HT-29 (cell line): ENCODE results near the gene ANO8. TPM values are rescaled to one million over a fixed set of nuclear protein-coding genes. Genes with fewer than 3 reads are reported as not detected.
"Not testable (repeated sequence)": the region's sequence is repeated elsewhere in the genome, so short reads cannot be mapped to it uniquely, and the experiment has no call there.

Experiments
- DNase-seq: peaks from one replicate; pipeline ENCODE4 v3.0.0-alpha.2; 2015; ENCODE audit warnings: low spot score
- total RNA-seq: library from RNA; depleted of rRNA; stranded (reverse); fragments of >200 nt; shearing (Covaris generic); gene quantifications from 2 replicates; pipeline ENCODE4 v1.2.3, GENCODE V29; 2014; rRNA removed

ANO8 gene, protein sequence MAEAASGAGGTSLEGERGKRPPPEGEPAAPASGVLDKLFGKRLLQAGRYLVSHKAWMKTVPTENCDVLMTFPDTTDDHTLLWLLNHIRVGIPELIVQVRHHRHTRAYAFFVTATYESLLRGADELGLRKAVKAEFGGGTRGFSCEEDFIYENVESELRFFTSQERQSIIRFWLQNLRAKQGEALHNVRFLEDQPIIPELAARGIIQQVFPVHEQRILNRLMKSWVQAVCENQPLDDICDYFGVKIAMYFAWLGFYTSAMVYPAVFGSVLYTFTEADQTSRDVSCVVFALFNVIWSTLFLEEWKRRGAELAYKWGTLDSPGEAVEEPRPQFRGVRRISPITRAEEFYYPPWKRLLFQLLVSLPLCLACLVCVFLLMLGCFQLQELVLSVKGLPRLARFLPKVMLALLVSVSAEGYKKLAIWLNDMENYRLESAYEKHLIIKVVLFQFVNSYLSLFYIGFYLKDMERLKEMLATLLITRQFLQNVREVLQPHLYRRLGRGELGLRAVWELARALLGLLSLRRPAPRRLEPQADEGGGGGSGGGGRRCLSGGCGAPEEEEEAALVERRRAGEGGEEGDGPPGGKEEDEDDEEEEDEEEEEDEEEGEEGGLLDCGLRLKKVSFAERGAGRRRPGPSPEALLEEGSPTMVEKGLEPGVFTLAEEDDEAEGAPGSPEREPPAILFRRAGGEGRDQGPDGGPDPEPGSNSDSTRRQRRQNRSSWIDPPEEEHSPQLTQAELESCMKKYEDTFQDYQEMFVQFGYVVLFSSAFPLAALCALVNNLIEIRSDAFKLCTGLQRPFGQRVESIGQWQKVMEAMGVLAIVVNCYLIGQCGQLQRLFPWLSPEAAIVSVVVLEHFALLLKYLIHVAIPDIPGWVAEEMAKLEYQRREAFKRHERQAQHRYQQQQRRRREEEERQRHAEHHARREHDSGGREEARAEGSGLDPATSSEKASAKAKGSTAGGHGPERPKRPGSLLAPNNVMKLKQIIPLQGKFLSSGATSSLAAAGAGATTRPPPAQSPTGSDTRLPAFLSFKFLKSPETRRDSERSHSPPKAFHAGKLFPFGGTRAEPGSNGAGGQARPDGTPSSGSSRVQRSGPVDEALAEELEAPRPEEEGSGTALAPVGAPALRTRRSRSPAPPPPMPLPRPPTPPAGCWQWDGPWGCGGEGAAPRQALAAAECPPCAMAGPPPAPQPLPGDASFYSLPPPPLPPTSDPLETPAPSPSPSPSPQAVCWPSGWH
- total RNA-seq, result 2.2 and 2.4 TPM in 2 replicates

DNA sequence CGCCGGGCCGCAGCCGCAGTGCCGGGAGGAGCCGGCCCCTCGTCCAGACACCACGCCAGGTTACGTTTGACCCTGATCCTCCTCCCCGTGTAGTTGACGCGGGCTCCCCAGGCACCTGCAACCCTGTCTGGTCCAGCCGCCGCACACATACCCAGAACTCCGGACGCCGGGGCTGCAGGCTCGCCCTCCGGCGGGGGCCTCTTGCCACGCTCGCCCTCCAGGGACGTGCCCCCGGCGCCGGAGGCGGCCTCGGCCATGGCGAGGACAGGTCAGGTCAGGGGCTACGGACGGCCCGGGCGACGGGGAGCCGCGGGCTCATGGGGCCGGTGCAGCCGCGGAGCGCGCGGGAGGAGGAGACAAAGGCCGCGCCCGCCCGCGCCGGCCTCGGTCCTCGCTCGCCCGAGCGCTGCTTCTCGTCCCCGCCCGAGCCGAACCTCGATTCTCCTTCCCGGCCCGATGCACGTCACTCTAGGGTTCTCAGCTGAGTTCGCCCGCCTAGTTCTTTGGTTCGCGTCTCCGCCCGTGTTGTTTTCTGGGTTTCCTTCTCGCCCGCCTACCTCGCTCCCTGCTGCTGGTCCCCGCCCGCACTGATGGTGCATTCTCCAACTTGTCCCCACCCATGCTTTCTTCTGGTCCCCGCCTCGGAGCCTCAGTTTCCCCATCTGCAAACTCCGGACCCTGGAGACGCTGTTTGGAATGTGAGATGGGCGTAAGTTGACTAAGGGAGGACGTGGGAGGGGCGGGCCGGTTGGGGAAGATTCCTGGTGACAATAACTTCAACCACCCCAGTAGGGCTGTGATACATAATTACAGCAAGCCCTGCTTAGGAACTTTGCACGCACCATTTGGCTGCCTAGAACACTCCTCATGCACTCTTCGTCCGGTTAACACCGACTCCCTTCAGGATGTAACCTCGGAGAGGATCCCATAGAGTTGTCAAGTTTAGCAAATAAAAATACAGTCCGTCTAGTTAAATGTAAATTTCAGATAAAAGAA lies at the start of gene ANO8:
TSS of gene ANO8 (minus strand) at position 442 of the 996 bp plus-strand sequence. CDS start at position 257, 185 bp downstream.
- peak; percentile 94 for DNase-seq

- DNase-seq, result no peak
These were observed 45.9 kb upstream of the ANO8 start for GRCh38 chr19:17380426-17381138.

GRCh38 chr19:17379221-17379631 lies 44.6 kb upstream of the ANO8 start:
- no peak for DNase-seq

- DNase-seq, result no peak
These were observed 43.6 kb upstream of the ANO8 start for GRCh38 chr19:17378271-17378670.

GRCh38 chr19:17376935-17377600 lies 42.4 kb upstream of the ANO8 start, which contains the start of gene PLVAP:
PLVAP (minus strand) TSS chr19:17377342; CDS start chr19:17377288, 54 bp downstream.
- DNase-seq, result no peak

DNA sequence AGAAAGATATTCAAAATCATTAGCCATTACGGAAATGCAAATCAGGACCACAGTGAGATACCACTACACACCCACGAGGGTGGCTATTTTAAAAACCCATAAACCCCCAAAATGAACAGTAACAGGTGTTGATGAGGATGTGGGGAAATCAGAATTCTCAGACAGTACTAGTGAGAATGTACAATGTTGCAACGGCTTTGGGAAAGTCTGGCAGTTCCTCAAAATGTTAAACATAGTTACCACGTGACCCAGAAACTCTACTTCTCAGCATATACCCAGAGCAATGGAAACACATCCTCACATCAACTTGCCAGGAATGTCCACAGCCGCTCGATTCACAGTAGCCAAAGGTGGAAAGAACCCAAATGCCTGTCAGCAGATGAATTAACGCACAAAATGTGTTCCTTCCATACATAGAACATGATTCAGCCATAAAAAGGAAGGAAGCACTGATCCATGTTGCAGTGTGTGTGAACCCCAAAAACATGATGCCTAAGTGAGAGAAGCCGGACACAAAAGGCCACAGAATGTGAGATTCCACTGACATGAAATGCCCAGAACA lies 35.5 kb upstream of the ANO8 start:
- no peak for DNase-seq

GRCh38 chr19:17365361-17365760 lies 30.7 kb upstream of the ANO8 start:
- DNase-seq, result no peak

GRCh38 chr19:17363852-17364605 lies 29.4 kb upstream of the ANO8 start:
- not testable (repeated sequence) for DNase-seq

GRCh38 chr19:17359905-17360800 lies 25.5 kb upstream of the ANO8 start:
- no peak for DNase-seq

DNA sequence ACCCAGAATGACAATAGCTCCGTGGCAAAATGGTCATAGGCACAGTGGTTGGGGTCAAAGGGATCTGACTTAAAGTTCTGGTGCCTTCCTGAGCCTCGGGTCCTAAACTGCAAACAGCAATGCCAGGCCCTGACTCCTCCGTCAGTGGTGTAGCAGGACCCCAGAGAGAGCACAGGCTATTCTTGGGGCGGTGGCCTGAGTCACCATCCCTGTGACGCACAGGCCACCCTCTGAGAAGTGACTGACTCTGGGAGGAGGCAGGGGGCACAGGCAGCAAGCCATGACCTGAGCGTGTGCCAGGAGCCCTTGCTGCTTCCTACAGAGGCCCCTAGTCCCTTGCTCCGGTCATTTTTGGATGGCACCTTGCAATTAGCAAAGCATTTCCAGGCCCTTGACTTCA lies 23.7 kb upstream of the ANO8 start:
- DNase-seq, result no peak

DNA sequence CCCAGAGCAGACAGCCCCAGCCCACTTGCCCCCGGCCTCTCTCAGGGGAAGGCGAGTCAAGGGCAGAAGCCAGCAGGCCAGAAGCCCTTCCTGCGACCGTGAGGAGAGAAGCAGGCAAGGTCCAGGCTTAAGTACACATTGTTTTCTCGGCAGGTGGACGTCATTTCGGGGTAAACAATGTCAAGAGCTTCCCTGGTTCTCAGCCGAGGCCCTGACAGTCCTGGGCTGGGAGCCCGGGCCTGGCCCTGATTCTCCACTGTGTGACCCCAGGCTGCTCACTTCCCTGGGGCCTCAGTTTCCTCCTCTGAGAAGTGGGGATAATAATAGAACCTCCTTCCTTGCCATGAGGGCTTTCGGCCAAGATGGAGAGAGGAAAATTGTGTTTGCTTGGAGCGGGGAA lies 23.1 kb upstream of the ANO8 start:
- DNase-seq, result no peak

DNA sequence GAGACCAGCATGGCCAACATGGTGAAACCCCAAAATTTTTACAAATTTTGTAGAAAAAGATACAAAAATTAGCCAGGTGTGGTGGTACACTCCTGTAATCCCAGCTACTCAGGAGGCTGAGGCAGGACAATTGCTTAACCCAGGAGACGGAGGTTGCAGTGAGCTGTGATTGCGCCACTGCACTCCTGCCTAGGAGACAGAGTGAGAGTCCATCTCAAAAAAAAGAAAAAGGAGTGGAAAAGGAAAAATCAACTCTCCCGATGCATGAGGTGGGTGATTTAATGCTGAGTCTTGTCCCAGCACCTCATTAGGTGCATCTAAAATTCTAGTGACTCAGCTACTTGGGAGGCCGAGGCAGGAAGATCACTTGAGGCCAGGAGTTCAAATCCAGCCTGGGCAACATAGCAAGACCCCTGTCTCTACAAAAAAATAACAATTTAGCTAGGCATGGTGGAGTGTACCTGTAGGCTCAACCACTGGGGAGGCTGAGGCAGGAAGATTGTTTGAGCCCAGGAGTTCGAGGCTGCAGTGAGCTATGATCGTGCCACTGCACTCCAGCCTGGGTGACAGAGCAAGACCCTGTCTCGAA lies 22.5 kb upstream of the ANO8 start:
- DNase-seq, result no peak

GRCh38 chr19:17353386-17353785 lies 18.7 kb upstream of the ANO8 start:
- DNase-seq, result no peak

- no peak for DNase-seq
These were observed 18.1 kb upstream of the ANO8 start for GRCh38 chr19:17352608-17353280.

- no peak for DNase-seq
These were observed 17.3 kb upstream of the ANO8 start for GRCh38 chr19:17351815-17352435.

DNA sequence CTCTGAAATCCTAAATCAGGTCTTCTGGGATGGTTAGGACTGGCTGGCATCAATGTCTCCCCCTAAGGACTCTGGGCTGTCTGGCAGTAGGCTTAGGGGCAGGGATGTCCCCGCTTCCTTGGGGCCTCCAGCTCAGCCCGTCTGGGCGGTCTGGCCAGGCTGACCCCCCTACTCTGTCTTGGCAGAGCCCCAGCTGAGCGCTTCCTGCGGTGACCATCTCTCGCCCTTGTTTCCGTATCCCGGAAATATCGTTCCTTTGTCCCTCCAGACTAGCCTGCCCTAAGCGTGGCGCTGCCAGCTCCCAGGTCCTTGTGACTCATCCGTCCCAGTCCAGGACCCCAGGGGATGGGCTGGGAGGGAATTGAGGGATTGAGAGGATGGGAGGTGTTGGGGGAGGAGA lies 14.0 kb upstream of the ANO8 start:
- DNase-seq, result no peak
